GM19438 (cell line): ENCODE data around the gene THAP4.
A peak's percentile ranks its signal among the peaks of the same experiment; 100 is the strongest.

Experiments
- ATAC-seq: cut with Tn5 transposase; IDR thresholded peaks from one replicate; pipeline ENCODE4 v1.9.1; 2021; ENCODE audit warnings: low read depth; ENCODE audit not compliant: unreplicated experiment

Gene THAP4

GRCh38 chr2:241637018-241637794, at the start of gene THAP4, which contains the start of gene ATG4B:
Gene THAP4, minus strand, starts transcription at chr2:241637158. Its CDS starts 141 bp downstream, at chr2:241637017.
Gene ATG4B, plus strand, starts transcription at chr2:241637693. Its CDS starts 22 bp downstream, at chr2:241637715.
- ATAC-seq = peak; percentile 65

GRCh38 chr2:241686324-241686649, 49.3 kb upstream of the THAP4 start:
- peak; percentile 17 for ATAC-seq

GRCh38 chr2:241680827-241681599, 44.1 kb upstream of the THAP4 start:
- ATAC-seq = no peak

GRCh38 chr2:241680044-241680443, 43.1 kb upstream of the THAP4 start:
- ATAC-seq = no peak

- no peak for ATAC-seq
These were observed 42.0 kb upstream of the THAP4 start for GRCh38 chr2:241678784-241679540.

- no peak for ATAC-seq
These were observed 41.3 kb upstream of the THAP4 start for GRCh38 chr2:241678307-241678706.

- ATAC-seq = no peak
These were observed 40.4 kb upstream of the THAP4 start for GRCh38 chr2:241677392-241677791.

GRCh38 chr2:241676665-241677064, 39.7 kb upstream of the THAP4 start:
- no peak for ATAC-seq

- no peak for ATAC-seq
These were observed 38.9 kb upstream of the THAP4 start for GRCh38 chr2:241675885-241676284.

GRCh38 chr2:241673797-241674725, 37.1 kb upstream of the THAP4 start:
- ATAC-seq = no peak

GRCh38 chr2:241673189-241673663, 36.3 kb upstream of the THAP4 start:
- ATAC-seq = no peak

- ATAC-seq = no peak
These were observed 35.6 kb upstream of the THAP4 start for GRCh38 chr2:241672243-241673188.

GRCh38 chr2:241671457-241672240, 34.7 kb upstream of the THAP4 start:
- no peak for ATAC-seq

- ATAC-seq = no peak
These were observed 33.6 kb upstream of the THAP4 start for GRCh38 chr2:241670333-241671110.

GRCh38 chr2:241668839-241669238, 31.9 kb upstream of the THAP4 start:
- ATAC-seq = no peak

- ATAC-seq = no peak
These were observed 31.4 kb upstream of the THAP4 start for GRCh38 chr2:241668354-241668753.
